ENCODE data around the gene CRIM1.

GRCh38 chr2:36335597-36335996 is 20.0 kb upstream of the CRIM1 start:
- no peak for TF ChIP-seq CTCF (IDR thresholded peaks at IDR 0.05)
- TF ChIP-seq JUNB (IDR thresholded peaks at IDR 0.05) = no peak
- no peak for TF ChIP-seq KDM1A (IDR thresholded peaks at IDR 0.05; ENCODE audit: low read depth)
- no peak for TF ChIP-seq CBX8 (IDR thresholded peaks at IDR 0.05)
- no peak for TF ChIP-seq RFX5 (IDR thresholded peaks at IDR 0.05)
- TF ChIP-seq POLR2A (IDR thresholded peaks at IDR 0.05; ENCODE audit: low read length) = no peak
- no peak for TF ChIP-seq MAFK (IDR thresholded peaks at IDR 0.05; ENCODE audit: partially characterized antibody)
- TF ChIP-seq RAD21 (conservative IDR thresholded peaks at IDR 0.05 in 1 of 2, IDR thresholded peaks at IDR 0.05 in 1 of 2) = no peak
- TF ChIP-seq HOXA7 (CRISPR knock-in tag; IDR thresholded peaks at IDR 0.05) = no peak
- TF ChIP-seq MAX (IDR thresholded peaks at IDR 0.05) = no peak
